Measurements from ENCODE around the gene HOXC6.
A peak's percentile ranks its signal among the peaks of the same experiment; 100 is the strongest.

HOXC6 gene

DNA sequence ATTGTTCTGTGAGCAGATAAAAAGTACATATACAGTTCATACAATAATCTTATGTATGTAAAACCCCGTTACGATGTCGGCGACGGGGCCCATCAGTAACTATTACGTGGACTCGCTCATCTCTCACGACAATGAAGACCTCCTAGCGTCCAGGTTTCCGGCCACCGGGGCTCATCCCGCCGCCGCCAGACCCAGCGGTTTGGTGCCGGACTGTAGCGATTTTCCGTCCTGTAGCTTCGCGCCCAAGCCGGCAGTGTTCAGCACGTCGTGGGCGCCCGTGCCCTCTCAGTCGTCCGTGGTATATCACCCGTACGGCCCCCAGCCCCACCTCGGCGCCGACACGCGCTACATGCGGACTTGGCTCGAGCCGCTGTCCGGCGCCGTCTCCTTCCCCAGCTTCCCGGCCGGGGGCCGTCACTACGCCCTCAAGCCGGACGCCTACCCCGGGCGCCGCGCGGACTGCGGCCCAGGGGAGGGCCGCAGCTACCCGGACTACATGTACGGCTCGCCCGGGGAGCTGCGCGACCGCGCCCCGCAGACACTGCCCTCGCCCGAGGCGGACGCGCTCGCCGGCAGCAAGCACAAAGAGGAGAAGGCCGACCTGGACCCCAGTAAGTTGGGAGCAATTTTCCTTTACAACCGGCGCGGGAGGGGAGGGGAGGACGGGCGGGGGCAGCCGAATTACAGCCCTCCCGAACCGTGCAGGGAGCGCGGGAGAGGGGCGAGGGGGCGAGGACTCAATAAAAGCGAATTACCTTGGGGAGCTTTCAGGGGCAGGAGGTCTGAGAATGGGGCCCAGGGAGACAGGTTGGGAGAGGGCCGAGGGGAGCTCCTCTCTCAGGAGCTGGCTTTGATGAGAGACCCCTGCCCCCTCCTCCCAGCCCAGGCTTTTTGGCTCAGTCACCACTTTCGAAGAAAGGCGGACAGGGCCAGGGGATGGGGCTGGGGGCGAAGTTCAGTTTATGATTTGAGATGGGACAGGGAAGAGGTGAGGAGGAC, 27.8 kb upstream of the HOXC6 start, which contains the start of gene HOXC9:
HOXC9 (plus strand) TSS at position 46 of the 999 bp plus-strand sequence; CDS start at position 74, 28 bp downstream.
- H3K4me3 ChIP-seq (ENCODE audit: low read depth, low read length), result peak within 1 kb of the TSS; percentile 23
- TF ChIP-seq CTCF (IDR thresholded peaks at IDR 0.05; ENCODE audit: low read depth, low read length, missing control alignments), result no peak
- no peak for DNase-seq (ENCODE audit: low read depth)

GRCh38 chr12:54001283-54002187, 26.7 kb upstream of the HOXC6 start:
- TF ChIP-seq CTCF (IDR thresholded peaks at IDR 0.05; ENCODE audit: low read depth, low read length, missing control alignments), result no peak
- DNase-seq (ENCODE audit: low read depth), result no peak
- H3K4me3 ChIP-seq (ENCODE audit: low read depth, low read length), result no peak overlapping the region

DNA sequence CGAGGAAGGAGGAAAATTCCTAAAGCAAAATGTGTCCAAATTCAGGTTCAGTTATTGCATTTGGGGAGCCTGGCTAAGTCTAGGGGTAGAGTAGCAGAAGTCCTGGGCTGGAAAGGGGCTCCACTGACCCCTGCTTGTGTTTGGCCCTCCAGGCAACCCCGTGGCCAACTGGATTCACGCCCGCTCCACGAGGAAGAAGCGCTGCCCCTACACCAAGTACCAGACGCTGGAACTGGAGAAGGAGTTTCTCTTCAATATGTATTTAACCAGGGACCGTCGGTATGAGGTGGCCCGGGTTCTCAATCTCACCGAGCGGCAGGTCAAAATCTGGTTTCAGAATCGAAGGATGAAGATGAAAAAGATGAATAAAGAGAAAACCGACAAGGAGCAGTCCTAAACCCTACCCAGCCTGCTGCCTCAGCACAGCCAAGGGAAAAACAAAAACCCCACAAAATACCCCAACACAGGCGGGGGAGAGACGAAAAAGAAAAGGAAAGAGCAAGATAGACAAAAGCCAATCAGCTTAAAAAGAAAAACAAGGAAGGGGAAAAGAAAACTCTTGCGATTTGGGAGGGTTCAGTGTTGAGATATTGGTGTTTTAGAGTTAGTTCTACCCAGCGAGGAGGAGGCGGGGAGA, 25.8 kb upstream of the HOXC6 start:
- H3K4me3 ChIP-seq (ENCODE audit: low read depth, low read length), result no peak overlapping the region
- no peak for DNase-seq (ENCODE audit: low read depth)
- no peak for TF ChIP-seq CTCF (IDR thresholded peaks at IDR 0.05; ENCODE audit: low read depth, low read length, missing control alignments)

- no peak for DNase-seq (ENCODE audit: low read depth)
- H3K4me3 ChIP-seq (ENCODE audit: low read depth, low read length), result no peak overlapping the region
These were observed 25.3 kb upstream of the HOXC6 start for GRCh38 chr12:54002915-54003389.

GRCh38 chr12:54003625-54004024, 24.6 kb upstream of the HOXC6 start:
- no peak for TF ChIP-seq CTCF (IDR thresholded peaks at IDR 0.05; ENCODE audit: low read depth, low read length, missing control alignments)
- no peak overlapping the region for H3K4me3 ChIP-seq (ENCODE audit: low read depth, low read length)
- no peak for DNase-seq (ENCODE audit: low read depth)

More at GRCh38 chr12:54002915-54003389, 25.3 kb upstream of the HOXC6 start:
- TF ChIP-seq CTCF (IDR thresholded peaks at IDR 0.05; ENCODE audit: low read depth, low read length, missing control alignments), result no peak

Data from GM12864 (cell line).